DND-41 (cell line): ENCODE data around the gene MYRIP.

ENCODE experiments used
- ATAC-seq: fragments of 200-7000 bp; cut with Tn5 transposase; 3 replicates; pipeline ENCODE4 v1.9.1; 2021; ENCODE audit warnings: low read depth; ENCODE audit not compliant: insufficient read depth
- DNase-seq: peaks from one replicate; pipeline ENCODE4 v3.0.0-alpha.2; 2020
- H2AFZ ChIP-seq: 2 replicates; pipeline ENCODE4 v1.6.0; 2012; ENCODE audit warnings: low read depth, low read length
- H3K27ac ChIP-seq: 2 replicates; pipeline ENCODE4 v1.5.1; 2012; ENCODE audit warnings: low read length, inconsistent platforms
- H3K27me3 ChIP-seq: fragments of 200-600 bp; sonication (generic); 2 replicates; pipeline ENCODE4 v1.6.0; 2012; ENCODE audit warnings: low read length, mild to moderate bottlenecking, inconsistent platforms; ENCODE audit not compliant: insufficient read depth, poor library complexity
- H3K36me3 ChIP-seq: 2 replicates; pipeline ENCODE4 v1.5.1; 2012; ENCODE audit warnings: low read length, inconsistent platforms; ENCODE audit not compliant: insufficient read depth
- H3K4me1 ChIP-seq: 2 replicates; pipeline ENCODE4 v1.5.1; 2012; ENCODE audit warnings: mild to moderate bottlenecking, low read length; ENCODE audit not compliant: insufficient read depth
- H3K4me2 ChIP-seq: 2 replicates; pipeline ENCODE4 v1.6.0; 2012; ENCODE audit warnings: mild to moderate bottlenecking, moderate library complexity, low read length, inconsistent platforms; ENCODE audit not compliant: insufficient read depth
- H3K4me3 ChIP-seq, 2 experiments: fragments of 200-600 bp in 1 of 2; shearing (Covaris generic) in 1 of 2; 2 replicates each; pipeline ENCODE4 v1.5.1; 2012 to 2016; ENCODE audit warnings: inconsistent platforms in 2 of 2, low read length in 2 of 2, mild to moderate bottlenecking in 2 of 2, low read depth in 1 of 2, moderate library complexity in 1 of 2
- H3K79me2 ChIP-seq: 2 replicates; pipeline ENCODE4 v1.6.0; 2012; ENCODE audit warnings: low read length, inconsistent platforms; ENCODE audit not compliant: insufficient read depth
- H3K9ac ChIP-seq: 2 replicates; pipeline ENCODE4 v1.6.0; 2012; ENCODE audit warnings: low read depth, mild to moderate bottlenecking, inconsistent platforms, low read length, moderate library complexity
- H3K9me3 ChIP-seq: 2 replicates; pipeline ENCODE4 v1.5.1; 2012; ENCODE audit warnings: low read length, moderate library complexity, mild to moderate bottlenecking, inconsistent platforms; ENCODE audit not compliant: insufficient read depth, severe bottlenecking
- H4K20me1 ChIP-seq: 2 replicates; pipeline ENCODE4 v1.6.0; 2012; ENCODE audit warnings: low read length; ENCODE audit not compliant: insufficient read depth
- CTCF ChIP-seq: IDR thresholded peaks from 2 replicates; pipeline ENCODE4 v1.5.1; 2012; ENCODE audit warnings: borderline replicate concordance, low read length, moderate library complexity, mild to moderate bottlenecking; ENCODE audit not compliant: poor library complexity, severe bottlenecking; ENCODE audit errors: extremely low read depth
- EZH2 ChIP-seq: IDR thresholded peaks from 3 replicates; pipeline ENCODE4 v1.6.1; 2012; ENCODE audit warnings: borderline replicate concordance, low read depth, mild to moderate bottlenecking, moderate library complexity, low read length, inconsistent platforms; ENCODE audit not compliant: severe bottlenecking

The MYRIP gene

GRCh38 chr3:40215015-40215414 is 405.6 kb downstream of the MYRIP start:
- H4K20me1 ChIP-seq, result no peaks in the 10 kb centered on the region
- no peak for ATAC-seq
- no peaks in the 10 kb centered on the region for H3K9me3 ChIP-seq
- no peak overlapping the region for H3K27ac ChIP-seq
- no peaks in the 10 kb centered on the region for H3K4me1 ChIP-seq
- H2AFZ ChIP-seq, result no peak overlapping the region
- no peak overlapping the region for H3K4me2 ChIP-seq
- H3K79me2 ChIP-seq, result no peaks in the 10 kb centered on the region
- no peaks in the 10 kb centered on the region for H3K36me3 ChIP-seq
- no peaks in the 10 kb centered on the region for H3K27me3 ChIP-seq
- H3K9ac ChIP-seq, result no peak overlapping the region
- TF ChIP-seq EZH2 (no peak), CTCF (no peak)
- no peak overlapping the region for H3K4me3 ChIP-seq
- no peak for DNase-seq

DNA sequence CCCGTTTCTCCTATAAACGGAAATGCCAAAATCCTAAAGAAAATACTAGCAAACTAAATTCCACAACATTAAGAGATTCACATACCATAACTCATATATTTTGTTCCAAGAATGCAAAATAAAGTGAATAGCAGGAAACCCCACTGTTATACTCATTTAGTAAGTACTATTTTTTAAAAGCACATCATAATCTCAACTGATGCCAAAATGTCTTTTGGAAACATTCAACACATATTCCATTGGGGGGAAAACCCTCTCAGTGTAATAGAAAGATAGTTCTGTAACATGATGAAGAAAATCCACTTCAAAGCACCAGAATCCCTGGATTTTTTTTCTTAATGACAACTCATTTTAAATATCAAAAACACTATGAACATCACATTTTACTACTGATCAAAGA is 407.1 kb downstream of the MYRIP start:
- H3K27ac ChIP-seq, result no peak overlapping the region
- no peak overlapping the region for H3K9ac ChIP-seq
- no peaks in the 10 kb centered on the region for H3K27me3 ChIP-seq
- H3K9me3 ChIP-seq, result no peaks in the 10 kb centered on the region
- ATAC-seq, result no peak
- TF ChIP-seq CTCF (no peak), EZH2 (no peak)
- no peak overlapping the region for H2AFZ ChIP-seq
- DNase-seq, result no peak
- no peaks in the 10 kb centered on the region for H3K79me2 ChIP-seq
- H4K20me1 ChIP-seq, result no peaks in the 10 kb centered on the region
- H3K4me1 ChIP-seq, result no peaks in the 10 kb centered on the region
- no peaks in the 10 kb centered on the region for H3K36me3 ChIP-seq
- H3K4me3 ChIP-seq, result no peak overlapping the region
- no peak overlapping the region for H3K4me2 ChIP-seq

- H3K36me3 ChIP-seq, result no peaks in the 10 kb centered on the region
- H3K27me3 ChIP-seq, result no peaks in the 10 kb centered on the region
- H2AFZ ChIP-seq, result no peak overlapping the region
- H4K20me1 ChIP-seq, result no peaks in the 10 kb centered on the region
- no peaks in the 10 kb centered on the region for H3K4me1 ChIP-seq
- no peak overlapping the region for H3K9ac ChIP-seq
- DNase-seq (no peak), ATAC-seq (no peak)
- no peak overlapping the region for H3K4me2 ChIP-seq
- no peak overlapping the region for H3K27ac ChIP-seq
- no peak overlapping the region for H3K4me3 ChIP-seq
- no peaks in the 10 kb centered on the region for H3K9me3 ChIP-seq
- H3K79me2 ChIP-seq, result no peaks in the 10 kb centered on the region
- TF ChIP-seq EZH2 (no peak), CTCF (no peak)
These were observed 414.4 kb downstream of the MYRIP start for GRCh38 chr3:40223856-40224255.

- H3K9me3 ChIP-seq, result no peaks in the 10 kb centered on the region
- H3K4me2 ChIP-seq, result no peak overlapping the region
- H3K36me3 ChIP-seq, result no peaks in the 10 kb centered on the region
- ATAC-seq (no peak), DNase-seq (no peak)
- no peaks in the 10 kb centered on the region for H4K20me1 ChIP-seq
- TF ChIP-seq CTCF, result no peak
- TF ChIP-seq EZH2, result no peak
- no peak overlapping the region for H3K27ac ChIP-seq
- no peak overlapping the region for H2AFZ ChIP-seq
- H3K4me1 ChIP-seq, result no peaks in the 10 kb centered on the region
- no peak overlapping the region for H3K4me3 ChIP-seq
- H3K9ac ChIP-seq, result no peak overlapping the region
- no peaks in the 10 kb centered on the region for H3K79me2 ChIP-seq
- H3K27me3 ChIP-seq, result no peaks in the 10 kb centered on the region
These were observed 415.5 kb downstream of the MYRIP start for GRCh38 chr3:40224796-40225515.
